ENCODE data around the gene TRPV3.
"Not testable (repeated sequence)": the region's sequence is repeated elsewhere in the genome, so short reads cannot be mapped to it uniquely, and the experiment has no call there.

The TRPV3 gene

GRCh38 chr17:3524024-3524423 lies 33.6 kb downstream of the TRPV3 start:
- no peak for DNase-seq (ENCODE audit: low spot score)

GRCh38 chr17:3519472-3519871 lies 38.1 kb downstream of the TRPV3 start:
- DNase-seq (ENCODE audit: low spot score): not testable (repeated sequence)

DNA sequence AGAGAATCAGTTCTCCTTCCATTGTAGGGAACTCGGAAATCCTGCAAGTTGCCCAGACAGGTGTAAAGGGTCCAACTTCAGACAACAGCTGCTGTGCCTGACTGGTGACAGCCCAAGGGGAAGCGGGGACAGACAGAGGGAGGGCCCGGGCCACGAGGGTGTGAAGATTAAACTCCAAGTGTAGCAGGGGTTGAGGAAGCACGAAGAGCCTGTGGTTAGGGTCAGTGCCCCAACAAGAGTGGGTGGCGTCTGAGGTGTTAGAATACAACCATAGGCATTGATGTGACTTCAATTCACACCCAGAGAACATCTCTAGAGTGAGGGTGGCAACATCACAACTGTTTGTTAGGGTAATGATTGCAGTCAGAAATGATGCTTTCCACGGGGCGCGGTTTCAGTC lies 42.7 kb downstream of the TRPV3 start:
- DNase-seq (ENCODE audit: low spot score): peak; percentile 1

GRCh38 chr17:3514167-3514566 lies 43.4 kb downstream of the TRPV3 start:
- not testable (repeated sequence) for DNase-seq (ENCODE audit: low spot score)

DNA sequence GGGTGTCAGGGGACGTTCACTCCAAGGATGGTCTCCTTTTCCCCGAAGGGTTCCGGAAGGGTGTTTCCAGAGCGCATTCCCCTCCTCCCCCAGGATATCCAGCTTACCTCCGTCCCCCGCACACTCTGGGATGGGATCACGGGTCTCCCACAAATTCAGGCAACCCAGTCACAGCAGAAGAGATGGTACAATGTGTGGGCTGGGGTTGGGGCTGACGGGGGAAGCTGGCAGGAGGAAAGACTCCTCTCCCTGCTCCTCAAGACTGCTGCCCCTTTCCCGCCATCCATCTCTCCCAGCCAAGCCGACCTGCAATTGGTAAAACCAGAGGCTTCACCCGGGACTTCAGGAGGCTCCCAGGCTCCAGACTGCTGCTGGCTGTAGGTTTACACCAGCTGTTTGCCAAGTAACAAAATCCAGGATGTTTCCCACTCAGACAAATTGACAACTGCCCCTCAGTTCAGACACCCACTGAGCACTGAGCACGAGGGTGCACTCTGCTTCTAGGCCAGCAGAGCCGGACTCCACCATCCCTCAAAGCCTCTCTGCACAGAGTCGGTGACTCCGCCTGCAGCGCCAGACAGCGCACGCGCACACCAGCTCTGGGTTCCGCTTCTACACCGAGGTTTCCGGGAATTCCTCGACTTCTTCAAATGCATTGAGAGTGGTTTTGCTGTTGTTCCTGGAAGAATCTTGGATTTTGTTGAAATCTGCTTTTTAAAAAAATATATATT lies 44.1 kb downstream of the TRPV3 start:
- no peak for DNase-seq (ENCODE audit: low spot score)

DNA sequence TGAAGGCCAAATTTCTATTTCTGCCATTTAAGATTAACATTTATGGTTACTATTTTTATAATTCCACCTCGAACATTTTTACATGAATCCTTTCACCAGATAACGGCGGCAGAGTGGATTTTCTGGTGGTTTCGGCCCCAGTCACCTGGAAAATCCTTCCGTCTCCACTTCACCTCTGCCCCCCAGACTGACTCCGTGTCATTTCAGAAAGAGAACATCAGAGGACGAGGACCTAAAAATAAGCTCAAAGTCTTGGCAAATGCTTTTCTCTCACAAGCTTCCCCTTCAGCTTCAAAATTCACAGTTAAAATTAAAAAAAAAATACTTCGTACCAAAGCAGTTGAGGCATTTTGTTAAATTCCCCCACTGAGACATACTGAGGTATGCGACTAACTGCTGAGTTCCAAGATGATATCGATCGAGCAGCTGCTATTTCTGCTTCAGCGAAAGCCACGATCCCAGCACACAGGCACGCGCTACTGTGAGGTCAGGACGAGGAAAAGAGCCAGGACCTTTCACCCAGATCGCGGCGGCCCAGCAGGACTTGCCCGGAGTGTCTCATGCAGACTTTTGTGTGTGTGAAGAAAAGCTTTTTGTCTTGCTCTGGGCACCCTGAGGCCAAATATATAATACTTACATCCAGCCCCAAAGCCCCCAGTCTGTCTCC lies 45.0 kb downstream of the TRPV3 start:
- no peak for DNase-seq (ENCODE audit: low spot score)

- no peak for DNase-seq (ENCODE audit: low spot score)
These were observed 45.6 kb downstream of the TRPV3 start for GRCh38 chr17:3511852-3512504.

DNA sequence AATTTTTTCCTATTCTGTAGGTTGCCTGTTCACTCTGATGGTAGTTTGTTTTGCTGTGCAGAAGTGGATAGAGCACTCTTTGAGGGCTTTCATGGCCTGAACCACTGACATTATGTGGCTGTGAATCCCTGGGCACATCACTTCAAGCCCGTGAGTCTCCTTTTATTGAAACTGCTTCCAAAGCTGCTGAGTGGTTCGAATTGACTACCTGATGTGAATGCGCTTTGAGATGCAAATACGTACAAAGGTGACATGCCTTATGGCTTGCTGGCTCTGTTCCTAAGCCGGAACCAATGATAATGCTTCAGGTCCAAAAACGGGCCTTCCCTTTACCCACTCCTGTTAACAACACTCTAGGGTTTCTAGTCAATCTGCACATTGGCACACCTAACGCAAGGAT lies 47.5 kb downstream of the TRPV3 start:
- DNase-seq (ENCODE audit: low spot score): no peak

DNA sequence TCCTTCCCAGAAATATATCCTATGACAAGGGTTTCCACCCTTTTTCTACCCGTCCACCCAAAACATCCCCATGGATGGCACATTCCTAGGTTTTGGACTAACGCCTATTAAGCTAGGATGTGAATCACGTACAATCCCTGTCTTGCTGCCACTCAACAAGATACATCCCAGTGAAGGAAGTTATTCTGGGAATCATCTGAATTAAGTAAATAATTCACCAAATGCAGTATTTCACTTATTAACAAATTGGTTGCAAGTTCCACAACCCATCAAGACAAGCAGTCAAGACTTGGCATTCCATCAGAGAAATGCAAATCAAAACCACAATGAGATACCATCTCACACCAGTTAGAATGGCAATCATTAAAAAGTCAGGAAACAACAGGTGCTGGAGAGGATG lies 49.7 kb downstream of the TRPV3 start:
- DNase-seq (ENCODE audit: low spot score): no peak

DNA sequence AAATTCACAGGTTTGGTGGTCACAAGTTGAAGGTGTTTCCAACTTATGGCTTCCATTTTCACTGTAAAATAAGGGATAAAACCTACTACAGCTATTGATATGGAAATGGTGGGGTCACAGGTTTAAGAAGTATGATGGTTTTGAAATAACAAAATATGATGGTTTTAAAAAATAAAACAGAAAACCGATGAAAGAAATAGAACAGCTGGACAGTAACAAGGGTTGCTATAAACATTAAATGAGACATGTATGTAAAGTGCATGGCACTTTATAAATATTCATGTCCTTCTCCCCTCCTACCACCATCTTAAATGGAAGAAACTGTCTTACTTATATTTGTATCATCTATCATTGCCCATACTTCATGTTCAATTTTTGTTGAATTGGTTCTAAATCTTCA lies 50.5 kb downstream of the TRPV3 start:
- DNase-seq (ENCODE audit: low spot score): no peak

GRCh38 chr17:3506054-3506453 lies 51.6 kb downstream of the TRPV3 start:
- DNase-seq (ENCODE audit: low spot score): no peak

DNA sequence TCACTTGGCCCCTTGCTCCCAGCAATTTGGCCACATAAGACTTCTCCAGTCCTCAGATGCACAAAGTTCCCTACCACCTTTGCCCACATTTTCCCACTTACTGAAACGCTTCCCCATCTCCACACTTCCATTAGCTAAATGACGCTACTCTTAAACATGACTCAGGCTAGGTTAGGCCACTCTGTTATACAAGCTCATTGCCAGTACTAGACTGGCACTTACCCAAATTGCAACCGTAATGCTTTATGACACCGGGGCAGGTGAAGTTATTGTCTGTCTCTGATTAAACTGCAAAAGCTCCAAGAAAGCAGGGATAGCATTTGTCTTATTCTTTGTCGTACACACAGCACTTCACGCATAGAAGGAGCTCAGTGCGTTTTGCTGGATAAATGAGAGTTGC lies 52.6 kb downstream of the TRPV3 start:
- no peak for DNase-seq (ENCODE audit: low spot score)

DNA sequence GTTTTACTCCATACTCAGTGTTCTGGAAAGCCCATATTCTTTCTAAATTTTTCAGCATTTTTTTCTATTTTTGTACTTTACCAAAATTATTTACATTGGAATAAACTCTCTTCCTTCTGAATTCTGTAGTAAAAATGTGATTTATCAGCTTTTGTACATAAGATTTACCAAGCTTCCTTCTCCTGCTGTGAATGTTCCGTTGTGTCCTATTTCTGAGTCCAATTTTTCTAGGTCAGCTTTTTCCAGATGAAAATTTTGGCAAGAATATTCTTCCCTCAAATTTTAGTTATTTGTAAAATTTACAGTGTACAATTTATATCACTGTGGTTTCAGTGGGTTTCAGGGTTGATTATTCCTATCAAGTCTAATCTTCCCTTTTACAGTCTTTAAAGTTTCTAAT lies 54.3 kb downstream of the TRPV3 start:
- no peak for DNase-seq (ENCODE audit: low spot score)

- no peak for DNase-seq (ENCODE audit: low spot score)
These were observed 55.1 kb downstream of the TRPV3 start for GRCh38 chr17:3502466-3502865.

GRCh38 chr17:3501344-3501743 lies 56.3 kb downstream of the TRPV3 start:
- no peak for DNase-seq (ENCODE audit: low spot score)

- DNase-seq (ENCODE audit: low spot score): no peak
These were observed 60.5 kb downstream of the TRPV3 start for GRCh38 chr17:3497101-3497500.

GRCh38 chr17:3485481-3486068 lies 72.0 kb downstream of the TRPV3 start:
- DNase-seq (ENCODE audit: low spot score): no peak

DNA sequence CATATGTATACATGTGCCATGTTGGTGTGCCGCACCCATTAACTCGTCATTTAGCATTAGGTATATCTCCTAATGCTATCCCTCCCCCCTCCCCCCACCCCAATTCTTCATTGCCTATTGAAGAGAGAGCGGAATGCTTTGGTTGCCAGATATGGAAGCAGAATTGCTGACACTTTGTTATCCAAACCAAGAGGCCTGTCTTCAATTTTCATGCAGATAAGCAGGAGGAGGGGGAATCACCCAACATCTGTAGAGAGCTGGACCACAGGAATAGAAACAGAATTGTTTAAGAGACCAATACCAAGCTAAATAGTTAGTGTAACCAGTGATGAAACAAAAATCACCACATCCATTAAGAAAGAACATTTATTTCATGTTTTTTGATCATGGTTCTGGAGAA lies 74.8 kb downstream of the TRPV3 start:
- no peak for DNase-seq (ENCODE audit: low spot score)

- no peak for DNase-seq (ENCODE audit: low spot score)
These were observed 77.6 kb downstream of the TRPV3 start for GRCh38 chr17:3479988-3480387.

DNA sequence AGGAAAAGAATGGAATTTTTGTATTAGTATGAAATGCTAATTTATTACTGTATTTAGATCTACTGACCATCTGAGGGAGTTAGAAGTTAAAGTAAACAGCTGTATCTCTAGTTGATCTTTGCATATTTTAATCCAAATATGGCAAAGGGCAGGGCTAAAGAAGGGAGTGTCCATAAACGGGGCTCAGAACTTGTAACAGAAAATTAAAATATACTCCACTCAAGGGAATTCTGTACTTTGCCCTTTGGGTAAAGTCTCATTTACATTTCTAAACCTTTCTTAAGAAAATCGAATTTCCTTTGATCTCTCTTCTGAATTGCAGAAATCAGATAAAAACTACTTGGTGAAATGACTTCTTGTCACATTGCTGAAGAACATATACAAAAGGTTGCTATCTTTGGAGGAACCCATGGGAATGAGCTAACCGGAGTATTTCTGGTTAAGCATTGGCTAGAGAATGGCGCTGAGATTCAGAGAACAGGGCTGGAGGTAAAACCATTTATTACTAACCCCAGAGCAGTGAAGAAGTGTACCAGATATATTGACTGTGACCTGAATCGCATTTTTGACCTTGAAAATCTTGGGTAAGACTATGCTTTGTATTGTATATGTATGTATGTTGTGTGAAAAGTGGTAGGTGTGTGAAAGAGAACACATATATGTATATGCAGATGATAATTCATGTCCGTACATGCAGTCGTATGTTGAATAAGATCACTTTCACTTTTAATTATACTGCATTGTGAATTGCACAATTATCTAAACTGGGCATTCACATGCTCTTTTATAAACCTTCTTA lies 81.6 kb downstream of the TRPV3 start, which contains the start of gene ASPA:
Gene ASPA (plus strand): TSS at position 186 of the 799 bp plus-strand sequence. CDS start 163 bp downstream, at position 349.
- DNase-seq (ENCODE audit: low spot score): no peak

- no peak for DNase-seq (ENCODE audit: low spot score)
These were observed 82.3 kb downstream of the TRPV3 start for GRCh38 chr17:3475251-3475685.

DNA sequence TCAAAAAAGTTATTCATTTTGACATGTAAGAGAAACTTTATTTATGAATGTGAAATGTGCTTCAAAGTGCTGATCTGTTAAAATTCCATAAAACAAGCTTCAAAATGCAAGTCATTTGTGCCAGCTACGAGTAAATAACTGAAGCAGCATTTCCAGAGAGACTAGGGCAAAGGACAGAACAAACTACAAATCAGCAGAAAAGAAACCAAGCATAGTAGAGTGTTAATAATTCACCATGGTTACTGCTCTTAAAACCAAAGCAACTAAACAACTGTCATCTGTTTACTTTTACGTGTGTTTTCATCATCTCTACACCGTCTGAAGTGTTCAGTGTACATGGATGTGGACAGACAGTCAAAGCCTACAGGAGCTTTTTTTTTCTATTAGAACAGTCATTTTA lies 83.4 kb downstream of the TRPV3 start:
- no peak for DNase-seq (ENCODE audit: low spot score)
